B cell (primary cell): ENCODE results near the gene SMARCAD1. TPM values are rescaled to one million over a fixed set of nuclear protein-coding genes. Genes with fewer than 3 reads are reported as not detected.
"Not testable (repeated sequence)": the region's sequence is repeated elsewhere in the genome, so short reads cannot be mapped to it uniquely, and the experiment has no call there.

Experiments
- ATAC-seq: fragments of 200-7000 bp; cut with Tn5 transposase; one replicate; pipeline ENCODE4 v1.10.0; 2021; ENCODE audit warnings: low read depth, mild to moderate bottlenecking, moderate number of reproducible peaks, moderate library complexity
- CTCF ChIA-PET: fragments of 350-600 bp; sonication (Branson Sonifier 250); formaldehyde crosslinking; loops from one replicate; lab custom pipeline; 2021; ENCODE audit warnings: antibody characterized with exemption, inconsistent platforms; lab: Charles Lee
- POLR2A ChIA-PET: fragments of 350-600 bp; sonication (Branson Sonifier 250); formaldehyde crosslinking; loops from one replicate; lab custom pipeline; 2021; ENCODE audit warnings: antibody characterized with exemption; lab: Charles Lee
- DNase-seq: peaks from one replicate; pipeline ENCODE4 v3.0.0; 2013
- H2AFZ ChIP-seq: 2 replicates; pipeline ENCODE4 v1.6.1; 2012; ENCODE audit warnings: mild to moderate bottlenecking, low read depth, low read length; ENCODE audit not compliant: insufficient read depth, poor library complexity, severe bottlenecking
- H3K27ac ChIP-seq, 2 donors: 1 replicate in 1 of 2; 2 replicates in 1 of 2; pipeline ENCODE4 v1.5.1; 2012 to 2013; ENCODE audit warnings: low read length in 2 of 2, mild to moderate bottlenecking in 2 of 2, moderate library complexity in 1 of 2
- H3K27me3 ChIP-seq, 4 experiments: fragments of 200-600 bp in 1 of 4; sonication (generic) in 1 of 4; replicated peaks in 1 of 4; 1 replicate in 2 of 4; 2 replicates in 2 of 4; pipeline versions ENCODE4 v1.6.1 to v1.7.0; 2013 to 2016; ENCODE audit warnings: low read length in 3 of 4, mild to moderate bottlenecking in 2 of 4, mixed read lengths in 1 of 4, moderate library complexity in 1 of 4; ENCODE audit not compliant: insufficient read depth in 4 of 4, control insufficient read depth in 3 of 4; ENCODE audit errors: control extremely low read depth in 1 of 4
- H3K36me3 ChIP-seq, 2 experiments: replicated peaks in 1 of 2; 1 replicate in 1 of 2; 2 replicates in 1 of 2; pipeline versions ENCODE4 v1.6.1 to v1.7.1; 2013; ENCODE audit warnings: low read length in 1 of 2; ENCODE audit not compliant: insufficient read depth in 2 of 2, control insufficient read depth in 1 of 2; ENCODE audit errors: control extremely low read depth in 1 of 2, extremely low read depth in 1 of 2
- H3K4me1 ChIP-seq, 2 donors: fragments of 200-600 bp in 1 of 2; sonication (generic) in 1 of 2; 1 replicate in 1 of 2; 2 replicates in 1 of 2; pipeline versions ENCODE4 v1.5.1 to v1.6.1; 2013 to 2017; ENCODE audit warnings: low read length in 2 of 2; ENCODE audit not compliant: control insufficient read depth in 2 of 2, insufficient read depth in 2 of 2
- H3K4me2 ChIP-seq: replicated peaks from 2 replicates; pipeline ENCODE3; 2012; ENCODE audit warnings: mild to moderate bottlenecking, low read depth, low read length; ENCODE audit not compliant: poor library complexity, severe bottlenecking
- H3K4me3 ChIP-seq, 5 experiments: fragments of 200-600 bp in 1 of 5; sonication (generic) in 1 of 5; 1 replicate in 3 of 5; 2 replicates in 2 of 5; pipeline versions ENCODE4 v1.5.1 to v1.7.0; 2011 to 2016; ENCODE audit warnings: low read length in 4 of 5, mild to moderate bottlenecking in 4 of 5, low read depth in 2 of 5, control low read depth in 1 of 5, moderate library complexity in 1 of 5; ENCODE audit not compliant: insufficient read depth in 1 of 5; ENCODE audit errors: control extremely low read depth in 1 of 5, extremely low read depth in 1 of 5
- H3K79me2 ChIP-seq: fragments of 200-600 bp; sonication (generic); one replicate; pipeline ENCODE4 v1.6.0; 2016; ENCODE audit warnings: low read length; ENCODE audit not compliant: control insufficient read depth, insufficient read depth
- H3K9ac ChIP-seq: fragments of 200-600 bp; sonication (generic); 2 replicates; pipeline ENCODE4 v1.6.1; 2017; ENCODE audit warnings: mild to moderate bottlenecking, low read length, moderate library complexity
- H3K9me3 ChIP-seq, 3 donors: one replicate each; pipeline versions ENCODE4 v1.6.1 to v1.7.1; 2013; ENCODE audit warnings: low read length in 2 of 3; ENCODE audit not compliant: control insufficient read depth in 2 of 3, insufficient read depth in 1 of 3; ENCODE audit errors: control extremely low read depth in 1 of 3
- H4K20me1 ChIP-seq: 2 replicates; pipeline ENCODE4 v1.6.0; 2012; ENCODE audit warnings: mild to moderate bottlenecking, low read length; ENCODE audit not compliant: insufficient read depth, control insufficient read depth, poor library complexity, severe bottlenecking
- H3K27ac Mint-ChIP-seq: one replicate; pipeline ENCODE4 v1.8.0; 2021; ENCODE audit warnings: mixed read lengths
- H3K27me3 Mint-ChIP-seq: one replicate; pipeline ENCODE4 v1.8.0; 2021; ENCODE audit warnings: mixed read lengths
- H3K4me1 Mint-ChIP-seq: one replicate; pipeline ENCODE4 v1.8.0; 2021; ENCODE audit warnings: mixed read lengths
- H3K4me3 Mint-ChIP-seq: one replicate; pipeline ENCODE4 v1.8.0; 2021; ENCODE audit warnings: mixed read lengths
- H3K9me3 Mint-ChIP-seq: one replicate; pipeline ENCODE4 v1.8.0; 2022; ENCODE audit warnings: mixed read lengths; ENCODE audit not compliant: insufficient read depth
- CTCF ChIP-seq: fragments of 200-600 bp; IDR thresholded peaks from one replicate; pipeline ENCODE4 v1.8.0; 2022; ENCODE audit warnings: antibody characterized with exemption, mild to moderate bottlenecking
- EZH2 ChIP-seq: IDR thresholded peaks from 2 replicates; pipeline ENCODE4 v1.6.1; 2012; ENCODE audit warnings: borderline replicate concordance, low read depth, mild to moderate bottlenecking, moderate library complexity, low read length; ENCODE audit not compliant: insufficient read depth, poor library complexity, severe bottlenecking
- WGBS: methylation state at CpG from one replicate; pipeline ENCODE4 v1.1.5; 2013; ENCODE audit warnings: missing lambda C conversion rate; ENCODE audit not compliant: insufficient coverage; 5-methylcytosine and 5-hydroxymethylcytosine counted together
- intact Hi-C: fragments of 100-400 bp; cut with micrococcal nuclease; formaldehyde crosslinking; loops from one replicate; pipeline ENCODE4 v1.10.0; 2022
- polyA plus RNA-seq: library from polyadenylated mRNA; depleted of rRNA; stranded (reverse); fragments of >200 nt; gene quantifications from 2 replicates; pipeline ENCODE4 v1.2.3, GENCODE V29; 2012
- total RNA-seq, 2 donors: library from RNA; stranded (reverse); fragments of 120-200 nt in 1 of 2; gene quantifications; 1 replicate in 1 of 2; 2 replicates in 1 of 2; pipeline versions ENCODE4 v1.2.3 to v1.2.4, GENCODE V29; 2013 to 2022

Gene SMARCAD1
- total and polyA plus RNA-seq, 2 donors (not counting 1 experiment from before 2014, with no cell fraction given): 8.2 to 26.7 TPM

- H3K4me1 Mint-ChIP-seq: peaks cover 13% of the 10 kb centered on the region
- Histone ChIP-seq H3K9me3 (peaks cover 0 to 3% (median 0%) of the 10 kb centered on the region in 3 donors), H4K20me1 (no peaks in the 10 kb centered on the region), H3K4me3 (no peak overlapping the region), H3K36me3 (no peaks in the 10 kb centered on the region), H3K4me1 (no peaks in the 10 kb centered on the region), H3K9ac (no peak overlapping the region), H2AFZ (no peak overlapping the region), H3K27me3 (no peaks in the 10 kb centered on the region), H3K4me2 (no peak overlapping the region), H3K27ac (no peak overlapping the region), H3K79me2 (no peaks in the 10 kb centered on the region)
- CTCF ChIA-PET: interaction anchor here (0.6 to 0.9 kb wide), 2 partner anchors 71 to 132 kb away, joined by 3 read pairs; no protein-coding TSS in a partner anchor
- ATAC-seq (no peak), DNase-seq (no peak)
- POLR2A ChIA-PET: no interaction called here
- H3K4me3 Mint-ChIP-seq: no peak overlapping the region
- WGBS: 0% methylated on average over 1 of the region's 3 CpGs
- intact Hi-C loops: no loop called here
- no peak for TF ChIP-seq EZH2
- TF ChIP-seq CTCF: no peak
- no peaks in the 10 kb centered on the region for H3K27me3 Mint-ChIP-seq
- no peaks in the 10 kb centered on the region for H3K9me3 Mint-ChIP-seq
- H3K27ac Mint-ChIP-seq: no peak overlapping the region
These were observed 128.6 kb downstream of the SMARCAD1 start for GRCh38 chr4:94336303-94336702.

GRCh38 chr4:94336791-94337190 is 129.1 kb downstream of the SMARCAD1 start:
- H4K20me1 ChIP-seq, H3K4me3 Mint-ChIP-seq, H3K4me1 ChIP-seq, H2AFZ ChIP-seq, intact Hi-C loops, H3K27me3 Mint-ChIP-seq, H3K9me3 ChIP-seq, H3K4me3 ChIP-seq, POLR2A ChIA-PET, ATAC-seq, H3K27ac ChIP-seq, H3K4me2 ChIP-seq, H3K9me3 Mint-ChIP-seq, DNase-seq, H3K27me3 ChIP-seq, H3K27ac Mint-ChIP-seq, H3K36me3 ChIP-seq, H3K79me2 ChIP-seq, H3K9ac ChIP-seq: not testable (repeated sequence)
- peaks cover 13% of the 10 kb centered on the region for H3K4me1 Mint-ChIP-seq
- WGBS: 77% methylated on average over 4 of the region's 5 CpGs
- CTCF ChIA-PET: interaction anchor here (0.9 kb wide), 1 partner anchor 70 kb away, joined by 3 read pairs; no protein-coding TSS in a partner anchor
